OCI-LY3 (cell line): Measurements from ENCODE around the gene TSPAN9.

Experiments used
- H2AFZ ChIP-seq: fragments of 200-600, 300-600 bp; shearing (Covaris generic); 2 replicates; pipeline ENCODE4 v1.6.0; 2014; ENCODE audit warnings: antibody characterized with exemption, low read depth, low read length
- H3K27ac ChIP-seq: fragments of 200-600, 300-600 bp; sonication (generic); 2 replicates; pipeline ENCODE4 v1.5.1; 2014; ENCODE audit warnings: mild to moderate bottlenecking, low read length, moderate library complexity, mixed read lengths
- H3K27me3 ChIP-seq: fragments of 200-600, 300-600 bp; sonication (generic); 2 replicates; pipeline ENCODE4 v1.6.1; 2014; ENCODE audit warnings: low read depth, low read length, mixed read lengths
- H3K36me3 ChIP-seq: fragments of 200-600, 300-600 bp; sonication (generic); replicated peaks from 2 replicates; pipeline ENCODE3; 2014; ENCODE audit warnings: low read depth, low read length, mixed read lengths
- H3K4me1 ChIP-seq: fragments of 300-600, 200-600 bp; sonication (generic); 2 replicates; pipeline ENCODE4 v1.6.1; 2014; ENCODE audit warnings: low read length, mixed read lengths
- H3K4me2 ChIP-seq: fragments of 200-600, 300-600 bp; sonication (generic); 2 replicates; pipeline ENCODE4 v1.6.1; 2014; ENCODE audit warnings: low read length, mixed read lengths
- H3K4me3 ChIP-seq: fragments of 300-600, 200-600 bp; sonication (generic); 2 replicates; pipeline ENCODE4 v1.5.1; 2014; ENCODE audit warnings: antibody characterized with exemption, mild to moderate bottlenecking, low read length, moderate library complexity
- H3K79me2 ChIP-seq: fragments of 300-600, 200-600 bp; shearing (Covaris generic); 2 replicates; pipeline ENCODE4 v1.6.1; 2014; ENCODE audit warnings: mild to moderate bottlenecking, low read length, mixed read lengths
- H3K9ac ChIP-seq: fragments of 300-600, 200-600 bp; shearing (Covaris generic); 2 replicates; pipeline ENCODE4 v1.6.0; 2014; ENCODE audit warnings: mild to moderate bottlenecking, low read length, moderate library complexity
- H3K9me3 ChIP-seq: fragments of 200-600, 300-600 bp; shearing (Covaris generic); 2 replicates; pipeline ENCODE4 v1.6.1; 2014; ENCODE audit warnings: low read length, mixed read lengths; ENCODE audit not compliant: insufficient read depth
- H4K20me1 ChIP-seq: fragments of 200-600, 300-600 bp; sonication (generic); 2 replicates; pipeline ENCODE4 v1.6.1; 2016; ENCODE audit warnings: low read length, mixed read lengths; ENCODE audit not compliant: insufficient read depth
- EZH2phosphoT487 ChIP-seq: fragments of 200-600 bp; shearing (Covaris generic); IDR thresholded peaks from 2 replicates; pipeline ENCODE4 v1.6.1; 2018; ENCODE audit warnings: antibody characterized with exemption, mixed run types, low read depth
- TF ChIP-seq, protein P1 (sequence below): fragments of 200-600, 300-600 bp; sonication (generic); IDR thresholded peaks from 2 replicates; pipeline ENCODE4 v1.5.1; 2014; ENCODE audit warnings: antibody characterized with exemption, low read length, low read depth

The TSPAN9 gene

DNA sequence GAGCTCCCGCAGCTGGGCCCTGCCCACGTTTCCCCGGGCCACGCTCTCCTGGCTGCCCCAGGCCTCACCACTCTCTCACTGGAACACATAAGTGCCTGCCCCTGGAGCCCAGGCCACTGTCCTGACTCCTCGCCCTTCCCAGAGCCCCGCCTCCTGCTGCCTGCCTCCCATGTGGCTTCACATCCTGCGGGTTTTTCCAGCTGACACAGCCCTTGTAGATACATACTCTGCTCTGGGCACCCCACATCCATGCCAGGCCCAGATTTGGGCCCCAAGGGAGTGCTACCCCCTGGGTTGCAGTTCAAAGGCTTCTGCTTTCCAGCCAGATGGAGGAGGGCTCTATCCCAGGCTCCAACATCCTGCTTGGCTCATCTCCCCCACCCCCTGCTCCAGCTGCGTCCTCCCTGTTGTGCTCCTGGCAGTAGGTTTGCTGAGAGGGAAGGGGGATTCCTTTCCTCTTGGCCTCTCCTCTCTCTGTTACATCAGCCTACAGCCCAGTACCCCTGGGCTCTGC is 60.1 kb downstream of the TSPAN9 start:
- Histone ChIP-seq H3K36me3 (no peaks in the 10 kb centered on the region), H3K4me1 (no peaks in the 10 kb centered on the region), H4K20me1 (no peaks in the 10 kb centered on the region), H3K9ac (no peak overlapping the region), H3K9me3 (no peaks in the 10 kb centered on the region), H2AFZ (no peak overlapping the region), H3K79me2 (no peaks in the 10 kb centered on the region), H3K27ac (no peak overlapping the region), H3K4me3 (no peak overlapping the region), H3K27me3 (peaks cover 52% of the 10 kb centered on the region), H3K4me2 (no peak overlapping the region)
- TF ChIP-seq, protein P1, sequence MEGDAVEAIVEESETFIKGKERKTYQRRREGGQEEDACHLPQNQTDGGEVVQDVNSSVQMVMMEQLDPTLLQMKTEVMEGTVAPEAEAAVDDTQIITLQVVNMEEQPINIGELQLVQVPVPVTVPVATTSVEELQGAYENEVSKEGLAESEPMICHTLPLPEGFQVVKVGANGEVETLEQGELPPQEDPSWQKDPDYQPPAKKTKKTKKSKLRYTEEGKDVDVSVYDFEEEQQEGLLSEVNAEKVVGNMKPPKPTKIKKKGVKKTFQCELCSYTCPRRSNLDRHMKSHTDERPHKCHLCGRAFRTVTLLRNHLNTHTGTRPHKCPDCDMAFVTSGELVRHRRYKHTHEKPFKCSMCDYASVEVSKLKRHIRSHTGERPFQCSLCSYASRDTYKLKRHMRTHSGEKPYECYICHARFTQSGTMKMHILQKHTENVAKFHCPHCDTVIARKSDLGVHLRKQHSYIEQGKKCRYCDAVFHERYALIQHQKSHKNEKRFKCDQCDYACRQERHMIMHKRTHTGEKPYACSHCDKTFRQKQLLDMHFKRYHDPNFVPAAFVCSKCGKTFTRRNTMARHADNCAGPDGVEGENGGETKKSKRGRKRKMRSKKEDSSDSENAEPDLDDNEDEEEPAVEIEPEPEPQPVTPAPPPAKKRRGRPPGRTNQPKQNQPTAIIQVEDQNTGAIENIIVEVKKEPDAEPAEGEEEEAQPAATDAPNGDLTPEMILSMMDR: no peak
- no peak for TF ChIP-seq EZH2phosphoT487

DNA sequence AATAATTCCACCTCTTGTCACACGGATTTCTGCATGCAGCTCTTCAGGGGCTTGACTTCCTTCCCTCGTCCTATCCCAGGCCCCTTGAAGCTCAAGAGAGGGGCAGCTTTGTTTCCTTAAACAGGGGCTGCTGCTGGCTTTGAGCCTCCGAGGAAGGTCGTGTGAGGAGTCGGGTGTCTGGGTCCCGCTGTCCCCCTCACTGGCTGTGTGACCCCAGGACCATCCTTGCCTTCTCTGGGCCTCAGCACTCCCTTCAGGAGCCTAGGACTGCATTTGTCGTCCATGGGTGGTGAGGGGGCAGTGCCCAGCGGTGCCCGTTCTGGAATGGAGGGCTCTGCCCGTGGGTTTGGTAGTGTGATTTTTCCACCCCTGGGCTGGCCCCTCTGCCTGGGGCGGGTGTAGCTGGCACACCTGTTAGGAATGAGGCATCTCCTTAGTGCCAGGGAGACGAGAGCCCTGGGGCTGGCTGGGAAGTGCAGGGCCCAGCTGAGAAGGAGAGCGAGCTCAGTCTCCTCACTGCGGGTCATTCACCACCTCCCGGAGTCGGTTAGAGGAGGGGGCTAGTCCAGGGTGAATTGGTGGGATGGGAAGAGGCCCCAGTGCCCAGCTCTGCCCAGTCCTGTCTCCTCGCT is 60.8 kb downstream of the TSPAN9 start:
- no peak overlapping the region for H3K27ac ChIP-seq

DNA sequence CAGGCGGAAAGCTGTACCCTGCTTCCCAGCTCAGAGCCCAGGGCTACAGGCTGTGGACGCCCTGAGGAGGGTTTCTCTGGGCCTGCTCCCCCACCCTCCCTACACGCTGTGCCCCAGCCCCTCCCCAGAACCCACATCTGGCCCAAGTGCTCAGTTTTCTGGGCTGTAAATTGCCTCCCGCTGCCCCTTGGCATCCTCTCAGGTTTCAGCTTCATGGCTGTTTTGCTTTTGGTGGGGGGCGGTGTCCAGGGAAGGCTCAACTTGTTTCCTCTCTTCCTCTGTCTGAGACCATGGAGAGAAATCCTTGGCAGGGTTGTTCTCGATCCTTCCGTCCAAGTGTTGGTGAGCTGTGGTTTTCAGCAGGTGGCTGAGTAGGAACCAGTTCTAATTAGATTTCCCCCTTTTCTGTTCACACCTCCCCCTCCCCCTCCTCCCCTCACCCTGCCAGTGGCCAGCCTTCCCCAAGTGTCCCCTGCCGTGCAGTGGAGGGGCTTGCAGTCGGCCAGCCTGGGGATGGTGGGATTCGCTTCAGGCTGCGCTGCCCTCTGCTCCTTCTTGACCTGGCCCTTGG is 61.8 kb downstream of the TSPAN9 start:
- TF ChIP-seq, protein P1: no peak
- no peak for TF ChIP-seq EZH2phosphoT487
- Histone ChIP-seq H3K4me1 (no peaks in the 10 kb centered on the region), H3K4me2 (no peak overlapping the region), H3K36me3 (no peaks in the 10 kb centered on the region), H3K9ac (no peak overlapping the region), H2AFZ (no peak overlapping the region), H3K4me3 (no peak overlapping the region), H3K79me2 (no peaks in the 10 kb centered on the region), H3K9me3 (no peaks in the 10 kb centered on the region), H4K20me1 (no peaks in the 10 kb centered on the region), H3K27ac (no peak overlapping the region), H3K27me3 (peaks cover 44% of the 10 kb centered on the region)

More for the DNA sequence above, 60.8 kb downstream of the TSPAN9 start:
- Histone ChIP-seq H3K27me3 (peaks cover 52% of the 10 kb centered on the region), H3K4me3 (no peak overlapping the region), H3K9ac (no peak overlapping the region), H3K4me1 (no peaks in the 10 kb centered on the region), H3K79me2 (no peaks in the 10 kb centered on the region), H3K36me3 (no peaks in the 10 kb centered on the region), H3K4me2 (no peak overlapping the region), H3K9me3 (no peaks in the 10 kb centered on the region), H2AFZ (no peak overlapping the region), H4K20me1 (no peaks in the 10 kb centered on the region)
- TF ChIP-seq EZH2phosphoT487: no peak
- TF ChIP-seq, protein P1: no peak

DNA sequence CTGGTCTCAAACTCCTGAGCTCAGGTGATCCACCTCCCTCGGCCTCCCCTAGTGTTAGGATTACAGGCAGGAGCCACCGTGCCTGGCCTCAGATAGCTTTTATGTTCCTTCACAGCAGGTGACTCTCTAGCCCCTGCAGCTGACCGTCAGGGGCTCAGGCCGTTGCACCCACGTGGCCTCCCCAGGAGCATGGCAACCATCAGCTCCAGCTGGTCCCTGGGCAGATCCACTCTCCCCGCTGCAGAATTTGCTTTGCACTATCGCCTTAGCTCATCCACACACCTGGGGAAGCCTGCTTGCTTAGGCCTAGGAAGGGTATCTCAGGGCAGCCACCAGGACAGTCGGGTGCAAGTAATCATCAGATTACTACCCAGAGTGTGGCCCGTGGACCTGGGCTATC is 62.6 kb downstream of the TSPAN9 start:
- H3K27ac ChIP-seq: no peak overlapping the region
- H3K79me2 ChIP-seq: no peaks in the 10 kb centered on the region
- H3K36me3 ChIP-seq: no peaks in the 10 kb centered on the region
- H3K4me1 ChIP-seq: no peaks in the 10 kb centered on the region
- H3K9ac ChIP-seq: no peak overlapping the region
- no peak overlapping the region for H3K4me2 ChIP-seq
- no peak overlapping the region for H3K4me3 ChIP-seq
- no peaks in the 10 kb centered on the region for H4K20me1 ChIP-seq
- H3K9me3 ChIP-seq: no peaks in the 10 kb centered on the region
- H3K27me3 ChIP-seq: peaks cover 40% of the 10 kb centered on the region
- H2AFZ ChIP-seq: no peak overlapping the region
- no peak for TF ChIP-seq EZH2phosphoT487
- TF ChIP-seq, protein P1: no peak
